Measurements from ENCODE around the gene UNKL.

DNA sequence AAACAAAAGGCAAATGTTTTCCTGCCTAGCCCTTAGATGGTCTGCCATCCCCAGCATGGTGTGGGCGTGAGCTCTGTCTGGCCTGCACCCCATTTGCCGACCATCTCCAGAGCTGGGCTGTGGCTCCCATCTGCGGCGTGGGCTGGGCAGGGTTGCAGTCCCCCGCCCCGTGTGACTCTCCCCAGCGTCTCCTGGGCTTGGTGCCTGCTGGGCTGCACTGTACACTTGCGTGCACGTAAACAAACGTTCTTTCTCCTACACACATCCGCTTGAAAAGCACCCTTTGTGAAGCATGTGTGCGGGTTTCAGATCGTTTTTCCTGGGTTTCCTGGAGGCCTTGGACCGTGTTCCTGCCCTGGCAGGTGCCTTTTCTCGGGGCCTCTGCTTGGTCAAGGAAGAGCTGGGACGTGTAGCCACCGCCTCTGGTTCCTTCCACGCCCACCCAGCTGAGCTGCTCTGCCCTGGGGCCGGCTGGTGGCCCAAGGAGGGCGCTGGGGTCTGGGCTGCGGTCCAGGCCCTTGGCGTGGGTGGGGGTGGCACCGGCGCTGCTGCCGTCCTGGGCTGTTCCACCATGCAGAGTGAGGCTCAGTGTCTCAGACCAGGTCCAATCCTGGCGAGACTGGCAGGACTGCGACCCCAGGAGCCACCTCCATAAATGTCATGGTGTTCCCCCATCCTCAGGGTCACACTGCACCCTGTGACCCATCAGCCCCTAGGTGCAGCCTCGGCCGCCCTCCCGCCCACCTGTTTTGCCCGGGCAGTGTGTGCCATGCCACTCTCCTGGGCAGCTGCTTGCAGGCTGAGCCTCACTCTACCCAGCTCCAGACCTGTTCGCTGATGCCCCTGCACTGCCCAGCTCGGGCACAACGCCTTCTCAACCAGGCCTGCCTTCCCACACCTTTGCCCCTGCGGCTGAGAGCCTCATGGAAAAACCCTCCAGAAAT, 90.9 kb downstream of the UNKL start:
- TF ChIP-seq MAFK (IDR thresholded peaks at IDR 0.05; ENCODE audit: low read depth, low read length): no peak
- TF ChIP-seq, protein P1, sequence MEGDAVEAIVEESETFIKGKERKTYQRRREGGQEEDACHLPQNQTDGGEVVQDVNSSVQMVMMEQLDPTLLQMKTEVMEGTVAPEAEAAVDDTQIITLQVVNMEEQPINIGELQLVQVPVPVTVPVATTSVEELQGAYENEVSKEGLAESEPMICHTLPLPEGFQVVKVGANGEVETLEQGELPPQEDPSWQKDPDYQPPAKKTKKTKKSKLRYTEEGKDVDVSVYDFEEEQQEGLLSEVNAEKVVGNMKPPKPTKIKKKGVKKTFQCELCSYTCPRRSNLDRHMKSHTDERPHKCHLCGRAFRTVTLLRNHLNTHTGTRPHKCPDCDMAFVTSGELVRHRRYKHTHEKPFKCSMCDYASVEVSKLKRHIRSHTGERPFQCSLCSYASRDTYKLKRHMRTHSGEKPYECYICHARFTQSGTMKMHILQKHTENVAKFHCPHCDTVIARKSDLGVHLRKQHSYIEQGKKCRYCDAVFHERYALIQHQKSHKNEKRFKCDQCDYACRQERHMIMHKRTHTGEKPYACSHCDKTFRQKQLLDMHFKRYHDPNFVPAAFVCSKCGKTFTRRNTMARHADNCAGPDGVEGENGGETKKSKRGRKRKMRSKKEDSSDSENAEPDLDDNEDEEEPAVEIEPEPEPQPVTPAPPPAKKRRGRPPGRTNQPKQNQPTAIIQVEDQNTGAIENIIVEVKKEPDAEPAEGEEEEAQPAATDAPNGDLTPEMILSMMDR (IDR thresholded peaks at IDR 0.05; ENCODE audit: control extremely low read depth in 1 of 3, insufficient read depth in 1 of 3, low read depth in 1 of 3, low read length in 3 of 3): no peak
- no peak for TF ChIP-seq EP300 (IDR thresholded peaks at IDR 0.05; ENCODE audit: borderline replicate concordance in 1 of 2, low read depth in 2 of 2, low read length in 2 of 2)
- TF ChIP-seq, protein P2, sequence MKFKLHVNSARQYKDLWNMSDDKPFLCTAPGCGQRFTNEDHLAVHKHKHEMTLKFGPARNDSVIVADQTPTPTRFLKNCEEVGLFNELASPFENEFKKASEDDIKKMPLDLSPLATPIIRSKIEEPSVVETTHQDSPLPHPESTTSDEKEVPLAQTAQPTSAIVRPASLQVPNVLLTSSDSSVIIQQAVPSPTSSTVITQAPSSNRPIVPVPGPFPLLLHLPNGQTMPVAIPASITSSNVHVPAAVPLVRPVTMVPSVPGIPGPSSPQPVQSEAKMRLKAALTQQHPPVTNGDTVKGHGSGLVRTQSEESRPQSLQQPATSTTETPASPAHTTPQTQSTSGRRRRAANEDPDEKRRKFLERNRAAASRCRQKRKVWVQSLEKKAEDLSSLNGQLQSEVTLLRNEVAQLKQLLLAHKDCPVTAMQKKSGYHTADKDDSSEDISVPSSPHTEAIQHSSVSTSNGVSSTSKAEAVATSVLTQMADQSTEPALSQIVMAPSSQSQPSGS (IDR thresholded peaks at IDR 0.05; ENCODE audit: low read length): no peak
- no peak; the same call in 1 of the 2 replicates for TF ChIP-seq POLR2AphosphoS5 (IDR thresholded peaks at IDR 0.05; ENCODE audit: low read depth, low read length)
- TF ChIP-seq SP1 (IDR thresholded peaks at IDR 0.05; ENCODE audit: low read depth, low read length): no peak
- TF ChIP-seq SUZ12 (IDR thresholded peaks at IDR 0.05; ENCODE audit: low read length): no peak
